Central memory CD8-positive, alpha-beta T cell (primary cell): ENCODE results near the gene HPSE2.
A peak's percentile ranks its signal among the peaks of the same experiment; 100 is the strongest.
"Not testable (repeated sequence)": the region's sequence is repeated elsewhere in the genome, so short reads cannot be mapped to it uniquely, and the experiment has no call there.

Experiments used
- ATAC-seq: fragments of 150-1000 bp; cut with Tn5 transposase; replicated peaks from 2 replicates; pipeline ENCODE4 v1.10.0; 2022; ENCODE audit warnings: mild to moderate bottlenecking, moderate FRiP score, moderate number of reproducible peaks; ENCODE audit not compliant: poor library complexity, severe bottlenecking; ENCODE audit errors: extremely low read depth
- DNase-seq, 2 donors: peaks; one replicate each; pipeline ENCODE4 v3.0.0; 2021; ENCODE audit warnings: low spot score in 2 of 2
- H3K27ac Mint-ChIP-seq: one replicate; pipeline ENCODE4 v1.8.0; 2022; ENCODE audit warnings: low read depth, mild to moderate bottlenecking, moderate library complexity, mixed read lengths
- H3K27me3 Mint-ChIP-seq: one replicate; pipeline ENCODE4 v1.8.0; 2022; ENCODE audit warnings: mixed read lengths
- H3K36me3 Mint-ChIP-seq: one replicate; pipeline ENCODE4 v1.8.0; 2022; ENCODE audit warnings: mild to moderate bottlenecking, moderate library complexity, mixed read lengths; ENCODE audit not compliant: insufficient read depth
- H3K4me1 Mint-ChIP-seq: one replicate; pipeline ENCODE4 v1.8.0; 2022; ENCODE audit warnings: mixed read lengths
- H3K4me3 Mint-ChIP-seq: one replicate; pipeline ENCODE4 v1.8.0; 2022; ENCODE audit warnings: mild to moderate bottlenecking, moderate library complexity, mixed read lengths
- H3K9me3 Mint-ChIP-seq: one replicate; pipeline ENCODE4 v1.8.0; 2022; ENCODE audit warnings: mixed read lengths

Gene HPSE2

GRCh38 chr10:99233000-99233688 lies 2.5 kb downstream of the HPSE2 start:
- H3K36me3 Mint-ChIP-seq: peaks cover 3% of the 10 kb centered on the region
- H3K9me3 Mint-ChIP-seq: no peaks in the 10 kb centered on the region
- DNase-seq (no peak), ATAC-seq (no peak)
- H3K27ac Mint-ChIP-seq: no peak overlapping the region
- no peaks in the 10 kb centered on the region for H3K4me1 Mint-ChIP-seq
- peaks cover 90% of the 10 kb centered on the region for H3K27me3 Mint-ChIP-seq
- peak overlapping the region; percentile 70 for H3K4me3 Mint-ChIP-seq

DNA sequence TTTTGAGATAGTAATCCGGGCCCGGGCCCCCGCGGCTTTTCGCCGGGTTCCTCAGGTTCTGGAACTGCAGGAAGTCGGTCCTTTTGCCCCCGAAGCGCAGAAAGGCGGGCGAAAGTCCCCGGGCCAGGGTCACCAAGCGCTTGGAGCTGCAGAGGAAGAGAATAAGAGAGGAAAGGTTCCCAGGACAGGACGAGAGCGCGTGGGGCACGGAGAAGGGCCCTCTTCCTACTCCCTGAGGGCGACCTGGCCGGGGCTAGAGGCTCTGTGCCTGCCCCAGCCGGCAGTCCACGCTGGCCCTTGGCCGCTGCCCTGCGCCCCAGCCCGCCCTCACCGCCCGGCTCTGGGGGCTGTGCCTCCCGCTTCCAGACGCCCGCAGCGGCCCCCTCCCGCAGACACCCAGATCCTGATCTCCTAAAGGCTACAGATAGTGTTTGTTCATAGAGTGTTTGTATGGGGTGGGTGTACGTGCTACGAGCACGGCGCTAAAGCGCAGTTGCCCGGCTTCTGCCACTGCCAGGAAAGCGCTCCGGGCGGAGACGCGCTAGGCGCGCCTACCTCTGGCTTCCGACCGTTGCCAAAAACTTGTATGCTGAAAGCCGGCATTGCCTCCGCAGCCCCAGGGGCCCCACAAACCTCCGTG lies 3.2 kb downstream of the HPSE2 start:
- Mint-ChIP-seq H3K4me1 (no peaks in the 10 kb centered on the region), H3K27ac (no peak overlapping the region), H3K4me3 (no peak overlapping the region), H3K9me3 (no peaks in the 10 kb centered on the region), H3K27me3 (peaks cover 93% of the 10 kb centered on the region), H3K36me3 (peaks cover 3% of the 10 kb centered on the region)
- DNase-seq: no peak
- ATAC-seq: no peak

DNA sequence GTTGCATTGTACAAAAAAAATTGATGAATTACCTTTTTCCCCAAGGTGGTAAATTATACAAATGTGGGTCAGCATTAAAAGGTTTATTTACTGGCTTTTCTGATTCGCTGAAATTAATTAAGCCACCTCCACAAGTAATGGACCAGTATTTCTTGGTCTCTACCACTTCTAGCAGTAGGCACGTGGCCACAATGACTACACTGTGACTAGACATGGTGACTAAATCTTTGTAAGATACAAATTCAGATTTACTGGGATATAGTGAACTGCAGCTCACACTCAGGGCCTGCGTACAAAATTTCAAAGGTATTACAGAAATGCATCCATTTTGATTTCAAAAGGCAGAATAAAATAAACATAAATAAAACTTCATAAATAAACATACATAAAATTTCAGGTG lies 10.9 kb downstream of the HPSE2 start:
- ATAC-seq (no peak), DNase-seq (no peak)
- Mint-ChIP-seq H3K9me3 (no peaks in the 10 kb centered on the region), H3K4me3 (no peak overlapping the region), H3K36me3 (no peaks in the 10 kb centered on the region), H3K27me3 (peaks cover 32% of the 10 kb centered on the region), H3K4me1 (no peaks in the 10 kb centered on the region), H3K27ac (no peak overlapping the region)

DNA sequence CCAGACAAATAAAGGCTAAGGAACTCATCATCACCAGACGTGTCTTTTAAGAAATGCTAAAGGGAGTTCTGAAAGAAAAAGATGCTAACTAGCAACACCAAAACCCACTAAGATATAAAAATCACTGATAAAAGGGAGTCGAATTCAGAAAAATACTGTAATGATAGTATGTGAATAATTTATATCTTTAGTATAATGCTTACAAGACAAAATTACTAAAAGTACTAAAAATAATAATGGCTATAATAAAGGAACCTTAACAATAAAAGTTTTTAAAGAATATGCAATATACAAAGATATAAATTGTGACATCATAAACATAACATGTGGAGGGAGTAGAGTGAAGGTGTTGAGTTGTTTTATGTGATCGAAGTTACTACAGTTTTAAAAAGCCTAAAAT lies 28.3 kb downstream of the HPSE2 start:
- peaks cover 11% of the 10 kb centered on the region for H3K27me3 Mint-ChIP-seq
- no peaks in the 10 kb centered on the region for H3K4me1 Mint-ChIP-seq
- no peak overlapping the region for H3K4me3 Mint-ChIP-seq

DNA sequence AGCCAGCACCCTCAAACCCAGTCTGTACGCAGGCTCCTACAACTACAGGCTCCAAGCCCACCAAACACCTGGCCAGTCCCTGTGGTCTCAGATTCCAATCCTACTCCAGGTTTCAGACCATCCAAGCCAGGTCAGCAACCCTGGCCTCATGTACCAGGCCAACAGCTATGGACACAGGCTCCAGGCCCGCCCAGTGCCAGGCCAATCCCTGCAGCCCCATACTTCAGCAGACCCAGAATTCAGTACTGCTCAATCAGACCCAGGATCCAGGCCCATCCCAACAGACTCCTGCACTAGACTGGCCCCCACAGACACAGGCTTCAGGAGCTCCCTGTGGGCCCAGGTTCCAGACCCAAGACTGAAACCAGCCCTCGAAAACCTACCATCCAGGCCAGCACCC lies 32.3 kb downstream of the HPSE2 start:
- peaks cover 6% of the 10 kb centered on the region for H3K9me3 Mint-ChIP-seq
- ATAC-seq: no peak

More for the DNA sequence above, 28.3 kb downstream of the HPSE2 start:
- DNase-seq: no peak
- Mint-ChIP-seq H3K27ac (no peak overlapping the region), H3K36me3 (no peaks in the 10 kb centered on the region), H3K9me3 (peaks cover 6% of the 10 kb centered on the region)
- no peak for ATAC-seq

GRCh38 chr10:99172950-99173349 lies 62.7 kb downstream of the HPSE2 start:
- no peak overlapping the region for H3K27ac Mint-ChIP-seq
- peaks cover 7% of the 10 kb centered on the region for H3K9me3 Mint-ChIP-seq

More for the DNA sequence above, 32.3 kb downstream of the HPSE2 start:
- peaks cover 11% of the 10 kb centered on the region for H3K27me3 Mint-ChIP-seq
- no peaks in the 10 kb centered on the region for H3K4me1 Mint-ChIP-seq
- no peak overlapping the region for H3K27ac Mint-ChIP-seq
- no peaks in the 10 kb centered on the region for H3K36me3 Mint-ChIP-seq
- no peak overlapping the region for H3K4me3 Mint-ChIP-seq
- no peak for DNase-seq

DNA sequence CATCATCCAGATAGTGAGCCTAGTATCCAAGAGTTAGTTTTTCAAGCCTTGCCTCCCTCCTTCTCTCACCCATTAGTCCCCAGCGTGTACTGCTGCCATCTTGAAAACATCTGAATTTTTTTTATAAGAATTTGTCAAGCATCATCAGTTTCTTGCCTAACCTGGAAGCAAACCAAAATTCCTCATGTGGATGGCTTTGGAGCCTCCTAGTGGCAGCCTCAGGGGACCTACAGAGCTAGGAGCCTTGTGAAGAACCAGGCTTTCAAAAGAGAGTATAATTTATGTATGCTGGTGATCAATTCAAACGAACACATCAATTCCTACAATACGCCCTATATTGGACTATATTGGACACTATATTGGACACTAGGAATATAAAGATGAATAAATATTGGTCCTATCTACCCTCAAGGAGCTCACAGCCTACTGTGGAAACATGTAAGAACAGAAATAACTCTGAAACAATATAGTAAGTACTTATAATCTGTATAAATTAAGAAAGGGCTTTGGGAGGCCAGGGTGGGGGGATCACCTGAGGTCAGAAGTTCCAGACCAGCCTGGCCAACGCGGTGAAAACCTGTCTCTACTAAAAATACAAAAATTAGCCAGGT lies 63.4 kb downstream of the HPSE2 start:
- Mint-ChIP-seq H3K4me3 (no peak overlapping the region), H3K27me3 (peaks cover 19% of the 10 kb centered on the region), H3K9me3 (peaks cover 3% of the 10 kb centered on the region), H3K36me3 (no peaks in the 10 kb centered on the region), H3K4me1 (no peaks in the 10 kb centered on the region), H3K27ac (no peak overlapping the region)
- DNase-seq: no peak
- ATAC-seq: no peak

More at GRCh38 chr10:99172950-99173349, 62.7 kb downstream of the HPSE2 start:
- Mint-ChIP-seq H3K36me3 (no peaks in the 10 kb centered on the region), H3K27me3 (peaks cover 26% of the 10 kb centered on the region), H3K4me3 (no peak overlapping the region), H3K4me1 (no peaks in the 10 kb centered on the region)
- DNase-seq (no peak), ATAC-seq (no peak)

GRCh38 chr10:99170116-99170675 lies 65.5 kb downstream of the HPSE2 start:
- H3K27ac Mint-ChIP-seq: no peak overlapping the region
- ATAC-seq (no peak), DNase-seq (no peak)
- H3K9me3 Mint-ChIP-seq: no peaks in the 10 kb centered on the region
- no peaks in the 10 kb centered on the region for H3K4me1 Mint-ChIP-seq
- H3K27me3 Mint-ChIP-seq: peaks cover 11% of the 10 kb centered on the region
- H3K4me3 Mint-ChIP-seq: no peak overlapping the region
- no peaks in the 10 kb centered on the region for H3K36me3 Mint-ChIP-seq

DNA sequence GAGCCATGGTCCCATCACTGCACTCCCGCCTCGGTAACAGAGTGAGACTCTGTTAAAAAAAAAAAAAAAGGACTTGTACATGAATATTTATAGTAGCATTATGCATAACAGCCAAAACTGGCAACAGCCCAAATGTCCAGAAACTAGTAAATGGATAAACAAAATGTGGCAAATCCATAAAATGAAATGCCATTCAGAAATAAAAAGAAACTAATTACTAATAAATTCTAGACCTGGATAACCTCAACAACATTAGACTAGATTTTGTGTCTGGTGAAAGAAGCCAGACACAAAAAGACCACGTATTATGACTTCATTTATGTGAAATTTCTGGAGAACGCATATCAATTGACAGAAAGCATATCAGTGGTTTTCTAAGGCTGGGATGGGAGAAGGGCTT lies 74.5 kb downstream of the HPSE2 start:
- H3K4me3 Mint-ChIP-seq: no peak overlapping the region
- H3K27me3 Mint-ChIP-seq: no peaks in the 10 kb centered on the region
- DNase-seq (no peak), ATAC-seq (no peak)
- no peaks in the 10 kb centered on the region for H3K36me3 Mint-ChIP-seq
- H3K4me1 Mint-ChIP-seq: no peaks in the 10 kb centered on the region
- no peaks in the 10 kb centered on the region for H3K9me3 Mint-ChIP-seq
- H3K27ac Mint-ChIP-seq: no peak overlapping the region

DNA sequence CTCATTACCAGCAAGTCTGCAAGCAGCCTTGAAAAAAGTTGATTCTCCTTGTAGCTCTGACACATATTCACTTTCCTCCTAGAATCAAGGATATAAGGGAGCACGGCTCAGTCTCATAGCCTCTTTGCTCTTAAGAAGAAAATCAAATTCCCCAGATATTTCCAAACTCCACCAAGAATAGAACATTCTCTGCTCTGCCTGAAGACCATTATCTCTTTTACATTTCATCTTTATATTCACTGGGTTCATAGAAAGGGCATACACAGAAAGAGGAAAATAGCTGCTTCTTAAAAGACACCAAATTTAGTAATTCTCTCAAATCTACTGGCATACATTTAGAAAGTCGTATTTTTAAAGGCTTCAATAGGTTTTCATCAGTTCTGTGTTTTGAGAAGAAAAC lies 92.0 kb downstream of the HPSE2 start:
- Mint-ChIP-seq H3K4me3 (no peak overlapping the region), H3K36me3 (no peaks in the 10 kb centered on the region), H3K4me1 (no peaks in the 10 kb centered on the region), H3K27ac (no peak overlapping the region), H3K9me3 (no peaks in the 10 kb centered on the region), H3K27me3 (no peaks in the 10 kb centered on the region)
- ATAC-seq: no peak
- DNase-seq: no peak

DNA sequence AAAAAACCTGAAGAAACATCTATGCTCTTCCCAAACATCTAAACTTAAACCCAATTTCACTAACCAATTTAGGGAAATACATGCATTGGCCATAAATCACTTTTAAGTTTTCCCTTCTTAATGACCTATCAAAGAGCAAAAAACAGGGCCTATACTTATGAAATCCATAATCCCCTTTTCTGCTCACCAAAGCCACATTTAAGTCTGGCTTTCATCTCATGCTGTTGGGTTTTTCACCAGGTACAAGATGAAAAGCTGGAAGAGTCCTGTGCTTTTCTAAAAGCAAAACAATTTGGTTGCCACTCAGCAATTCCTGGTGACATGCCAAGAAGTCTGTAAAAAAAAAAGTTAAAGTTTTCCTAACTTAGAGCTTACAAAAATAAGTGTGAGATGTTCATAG lies 92.6 kb downstream of the HPSE2 start:
- no peak overlapping the region for H3K27ac Mint-ChIP-seq
- DNase-seq (no peak), ATAC-seq (no peak)
- no peak overlapping the region for H3K4me3 Mint-ChIP-seq
- H3K4me1 Mint-ChIP-seq: no peaks in the 10 kb centered on the region
- H3K36me3 Mint-ChIP-seq: no peaks in the 10 kb centered on the region
- no peaks in the 10 kb centered on the region for H3K9me3 Mint-ChIP-seq
- H3K27me3 Mint-ChIP-seq: no peaks in the 10 kb centered on the region

- not testable (repeated sequence) for H3K27me3 Mint-ChIP-seq, ATAC-seq, H3K4me1 Mint-ChIP-seq, H3K36me3 Mint-ChIP-seq, H3K27ac Mint-ChIP-seq, DNase-seq, H3K4me3 Mint-ChIP-seq
- peaks cover 14% of the 10 kb centered on the region for H3K9me3 Mint-ChIP-seq
Observed at GRCh38 chr10:99132897-99133296, 102.8 kb downstream of the HPSE2 start.

- no peak for ATAC-seq
- Mint-ChIP-seq H3K4me1 (no peaks in the 10 kb centered on the region), H3K27me3 (no peaks in the 10 kb centered on the region), H3K27ac (no peak overlapping the region), H3K36me3 (no peaks in the 10 kb centered on the region), H3K9me3 (no peaks in the 10 kb centered on the region), H3K4me3 (no peak overlapping the region)
- DNase-seq: no peak
Observed at GRCh38 chr10:99125879-99126278, 109.8 kb downstream of the HPSE2 start.
